ENCODE data around the gene RBL1.

DNA sequence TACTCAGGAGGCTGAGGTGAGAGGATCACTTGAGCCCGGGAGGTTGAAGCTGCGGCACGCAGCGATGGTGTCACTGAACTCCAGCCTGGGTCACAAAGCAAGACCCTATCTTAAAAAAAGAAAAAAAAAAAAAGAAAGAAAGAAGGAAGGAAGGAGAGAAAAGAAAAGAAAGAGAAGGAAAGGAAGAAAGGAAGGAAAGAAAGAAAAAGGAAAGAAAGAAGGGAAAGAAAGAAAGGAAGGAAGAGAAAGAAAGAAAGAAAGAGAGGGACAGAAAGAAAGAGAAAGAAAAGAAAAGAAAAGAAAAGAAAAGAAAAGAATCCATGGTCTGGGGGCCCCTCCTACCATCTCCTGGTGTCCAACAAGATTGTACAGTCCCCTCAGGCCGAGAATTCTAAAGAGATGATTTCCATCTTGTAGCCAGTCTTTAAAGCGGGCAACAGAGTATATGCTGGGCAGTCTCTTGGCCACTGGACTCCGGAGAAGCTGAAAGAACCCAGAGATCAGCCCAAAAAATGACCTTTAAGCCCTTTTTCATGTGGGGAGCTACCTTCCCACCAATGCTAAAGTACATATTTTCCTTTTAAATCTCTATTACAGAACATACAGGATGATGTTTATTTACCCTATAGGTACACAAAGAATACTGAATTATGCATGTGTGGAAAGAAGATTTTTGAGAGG is 23.7 kb upstream of the RBL1 start:
- TF ChIP-seq, protein P1, sequence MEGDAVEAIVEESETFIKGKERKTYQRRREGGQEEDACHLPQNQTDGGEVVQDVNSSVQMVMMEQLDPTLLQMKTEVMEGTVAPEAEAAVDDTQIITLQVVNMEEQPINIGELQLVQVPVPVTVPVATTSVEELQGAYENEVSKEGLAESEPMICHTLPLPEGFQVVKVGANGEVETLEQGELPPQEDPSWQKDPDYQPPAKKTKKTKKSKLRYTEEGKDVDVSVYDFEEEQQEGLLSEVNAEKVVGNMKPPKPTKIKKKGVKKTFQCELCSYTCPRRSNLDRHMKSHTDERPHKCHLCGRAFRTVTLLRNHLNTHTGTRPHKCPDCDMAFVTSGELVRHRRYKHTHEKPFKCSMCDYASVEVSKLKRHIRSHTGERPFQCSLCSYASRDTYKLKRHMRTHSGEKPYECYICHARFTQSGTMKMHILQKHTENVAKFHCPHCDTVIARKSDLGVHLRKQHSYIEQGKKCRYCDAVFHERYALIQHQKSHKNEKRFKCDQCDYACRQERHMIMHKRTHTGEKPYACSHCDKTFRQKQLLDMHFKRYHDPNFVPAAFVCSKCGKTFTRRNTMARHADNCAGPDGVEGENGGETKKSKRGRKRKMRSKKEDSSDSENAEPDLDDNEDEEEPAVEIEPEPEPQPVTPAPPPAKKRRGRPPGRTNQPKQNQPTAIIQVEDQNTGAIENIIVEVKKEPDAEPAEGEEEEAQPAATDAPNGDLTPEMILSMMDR (IDR thresholded peaks at IDR 0.05): no peak
- no peak for TF ChIP-seq POLR2AphosphoS5 (IDR thresholded peaks at IDR 0.05)
- TF ChIP-seq POLR2A (IDR thresholded peaks at IDR 0.05): no peak
- TF ChIP-seq EP300 (IDR thresholded peaks at IDR 0.05): no peak
